ENCODE results near the gene IGSF21.
A peak's percentile ranks its signal among the peaks of the same experiment; 100 is the strongest.

The IGSF21 gene

DNA sequence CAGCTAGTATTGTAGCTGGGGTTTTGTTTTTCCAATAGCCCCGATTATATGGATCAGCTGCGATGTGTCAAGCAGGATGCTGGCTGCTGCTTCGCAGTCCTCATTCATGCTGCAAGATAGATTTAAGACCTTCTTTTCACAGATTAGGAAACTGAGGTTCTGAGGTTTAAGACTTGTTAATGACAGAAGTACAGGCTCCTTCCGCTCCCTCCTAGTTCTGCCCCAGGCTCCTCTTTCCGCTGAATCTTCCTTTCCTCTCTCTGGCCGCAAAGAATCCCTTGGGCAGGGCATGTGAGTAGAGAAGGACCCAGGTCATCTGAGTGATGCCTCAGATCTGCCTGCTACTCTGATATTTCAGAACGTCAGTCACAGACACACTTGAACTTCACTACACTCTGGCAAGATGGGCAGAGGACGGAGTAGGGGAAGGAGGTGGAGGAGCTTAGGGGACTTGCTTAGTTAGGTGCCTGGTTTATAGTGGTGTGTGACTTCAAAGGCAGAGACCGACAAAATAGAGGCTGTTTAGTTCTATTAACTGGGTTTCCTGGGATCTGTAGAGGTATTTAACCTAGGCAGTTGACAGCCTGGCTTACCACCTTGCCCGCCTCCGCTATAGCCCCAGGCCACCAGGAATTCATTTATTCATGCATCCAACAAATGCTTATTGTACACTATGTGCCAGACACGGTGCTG is 4.2 kb downstream of the IGSF21 start:
- no peak for DNase-seq
- intact Hi-C loops (cut with DNase I), result no loop called here

- DNase-seq, result no peak
- intact Hi-C loops (cut with DNase I), result no loop called here
Measured at GRCh38 chr1:18112611-18113010, 5.0 kb downstream of the IGSF21 start.

GRCh38 chr1:18114726-18115410 is 7.3 kb downstream of the IGSF21 start:
- intact Hi-C loops (cut with DNase I), result no loop called here

DNA sequence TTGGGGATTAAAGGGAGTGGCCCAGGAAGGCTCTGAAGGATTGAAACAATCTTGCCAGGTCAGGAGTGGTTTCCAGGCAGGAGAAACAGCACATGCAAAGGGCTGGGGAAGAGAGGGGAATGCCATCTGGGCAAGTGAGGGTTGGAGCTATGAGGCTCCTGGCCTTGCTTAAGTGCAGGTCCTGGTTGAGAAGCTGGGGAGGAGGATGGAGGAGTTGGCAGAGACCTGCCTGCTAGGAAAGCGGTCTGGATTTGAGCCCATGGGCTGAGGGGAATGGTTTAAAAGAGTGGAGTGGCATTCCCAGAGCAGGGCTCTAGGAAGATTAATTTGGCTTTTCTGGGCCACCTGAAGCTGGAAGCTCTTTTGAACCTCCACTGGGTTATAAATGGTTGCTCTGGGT is 9.2 kb downstream of the IGSF21 start:
- intact Hi-C loops (cut with DNase I), result no loop called here
- no peak for DNase-seq

More at GRCh38 chr1:18114726-18115410, 7.3 kb downstream of the IGSF21 start:
- DNase-seq, result no peak

GRCh38 chr1:18118078-18118477 is 10.5 kb downstream of the IGSF21 start:
- peak in 41 of 42 donors; percentile 16 to 84 (median 57) for DNase-seq
- intact Hi-C loops (cut with DNase I), result no loop called here

DNA sequence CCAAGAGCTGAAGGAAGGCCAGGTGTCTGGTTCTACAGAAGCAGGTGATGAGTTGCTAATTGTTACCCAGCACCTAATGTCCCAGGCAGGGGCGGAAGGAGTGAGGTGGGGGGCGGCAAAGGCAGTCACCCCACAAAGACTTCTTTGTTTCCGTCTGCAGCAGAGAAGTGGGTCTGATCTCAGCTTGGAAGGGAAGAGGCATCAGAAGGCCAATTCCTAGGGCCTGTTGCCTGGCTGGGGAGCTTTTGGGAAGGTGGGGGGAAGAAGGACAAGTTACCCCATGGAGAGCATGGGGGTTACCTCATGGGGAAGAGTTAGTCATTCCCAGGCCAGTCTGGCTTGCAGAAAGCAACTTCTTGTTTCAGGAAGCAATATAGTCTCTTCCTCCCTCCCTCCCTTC is 10.9 kb downstream of the IGSF21 start:
- peak in 8 of 42 donors; percentile 18 to 63 (median 38) for DNase-seq

DNA sequence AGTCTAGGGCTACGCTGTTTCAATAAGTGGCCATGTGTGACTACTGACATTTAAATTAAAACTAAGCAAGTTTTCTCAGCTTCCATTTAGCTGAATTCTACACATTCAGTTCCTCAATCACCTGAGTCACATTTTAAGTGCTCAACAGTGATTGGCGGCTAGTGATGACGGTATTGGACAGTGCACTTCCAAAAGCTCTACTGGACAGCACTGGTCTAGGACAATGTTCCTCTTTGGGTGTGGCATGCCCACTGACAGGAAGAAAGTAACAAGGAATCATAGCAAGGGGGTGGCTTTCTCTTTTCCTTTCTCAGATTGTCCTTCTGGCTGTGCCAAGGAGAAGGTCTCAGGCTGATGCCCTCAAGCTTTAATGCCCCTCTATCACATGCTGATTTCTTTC is 11.7 kb downstream of the IGSF21 start:
- intact Hi-C loops (cut with DNase I), result no loop called here
- no peak for DNase-seq

More for the DNA sequence above, 10.9 kb downstream of the IGSF21 start:
- intact Hi-C loops (cut with DNase I), result no loop called here

GRCh38 chr1:18119771-18120377 is 12.3 kb downstream of the IGSF21 start:
- DNase-seq, result no peak
- intact Hi-C loops (cut with DNase I), result no loop called here

DNA sequence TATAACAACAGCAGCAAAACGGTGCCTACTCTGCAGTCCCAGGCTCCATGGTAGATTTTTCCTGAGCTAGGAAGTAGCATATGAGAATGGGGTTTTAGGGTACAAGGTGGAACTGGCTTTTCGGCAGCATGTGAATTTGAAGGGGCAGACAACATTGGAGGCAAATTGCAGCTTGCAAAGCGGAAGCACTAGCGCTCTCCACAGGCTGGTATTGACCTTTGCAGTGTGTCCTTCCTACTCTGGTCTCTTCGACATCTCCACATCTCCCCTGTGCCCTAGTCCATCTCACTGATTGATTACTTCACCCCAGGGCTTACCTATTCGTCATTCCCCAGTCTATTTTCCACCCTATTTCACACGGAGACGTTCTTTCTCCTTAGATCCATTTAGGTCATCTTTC is 13.0 kb downstream of the IGSF21 start:
- DNase-seq, result no peak
- intact Hi-C loops (cut with DNase I), result no loop called here

GRCh38 chr1:18121072-18121820 is 13.6 kb downstream of the IGSF21 start:
- intact Hi-C loops (cut with DNase I), result no loop called here
- no peak for DNase-seq

- DNase-seq, result no peak
- intact Hi-C loops (cut with DNase I), result no loop called here
Measured at GRCh38 chr1:18123467-18123992, 15.9 kb downstream of the IGSF21 start.

DNA sequence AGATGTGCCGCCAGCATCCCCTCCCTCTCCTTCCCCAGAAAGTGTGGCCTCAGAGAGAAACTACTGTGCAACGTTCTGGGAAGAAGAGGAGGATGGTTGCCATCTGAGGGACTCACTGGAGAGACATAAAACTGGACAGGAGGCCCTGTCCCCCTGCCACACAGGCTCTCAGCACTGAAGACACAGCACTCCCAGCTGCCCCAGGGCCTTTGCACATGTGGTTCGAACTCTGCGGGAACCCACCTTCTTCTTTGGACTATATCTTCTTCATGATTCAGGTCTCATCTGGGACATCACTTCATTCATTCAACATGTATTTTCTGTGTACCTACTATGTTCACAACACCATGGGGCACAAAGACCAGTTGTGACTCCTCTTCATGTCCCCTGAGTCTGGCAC is 17.4 kb downstream of the IGSF21 start:
- intact Hi-C loops (cut with DNase I), result no loop called here
- no peak for DNase-seq

- intact Hi-C loops (cut with DNase I), result no loop called here
- DNase-seq, result no peak
Measured at GRCh38 chr1:18126616-18127015, 19.0 kb downstream of the IGSF21 start.

- intact Hi-C loops (cut with DNase I), result no loop called here
- DNase-seq, result no peak
Measured at GRCh38 chr1:18128298-18128697, 20.7 kb downstream of the IGSF21 start.

DNA sequence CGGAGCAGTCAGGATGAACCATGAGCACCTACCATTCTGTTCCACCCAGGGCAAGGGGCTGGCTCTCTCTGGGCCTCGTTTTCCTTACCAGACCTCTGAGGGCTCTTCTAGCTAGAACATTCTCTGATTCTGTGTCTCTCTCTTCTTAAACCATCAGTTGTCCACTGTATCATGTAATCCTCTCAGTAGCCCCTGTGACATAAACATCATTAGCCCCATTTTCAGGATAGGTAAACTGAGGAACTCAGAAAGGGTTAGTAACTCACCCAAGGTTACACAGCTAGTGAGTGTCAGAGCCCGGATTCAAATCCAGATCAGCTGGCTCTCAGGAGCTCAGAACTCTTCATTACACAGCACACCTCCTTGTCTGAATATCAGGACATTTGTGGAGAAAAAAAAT is 22.8 kb downstream of the IGSF21 start:
- intact Hi-C loops (cut with DNase I), result no loop called here
- DNase-seq, result no peak

- no peak for DNase-seq
- intact Hi-C loops (cut with DNase I), result no loop called here
Measured at GRCh38 chr1:18132022-18132710, 24.6 kb downstream of the IGSF21 start.

DNA sequence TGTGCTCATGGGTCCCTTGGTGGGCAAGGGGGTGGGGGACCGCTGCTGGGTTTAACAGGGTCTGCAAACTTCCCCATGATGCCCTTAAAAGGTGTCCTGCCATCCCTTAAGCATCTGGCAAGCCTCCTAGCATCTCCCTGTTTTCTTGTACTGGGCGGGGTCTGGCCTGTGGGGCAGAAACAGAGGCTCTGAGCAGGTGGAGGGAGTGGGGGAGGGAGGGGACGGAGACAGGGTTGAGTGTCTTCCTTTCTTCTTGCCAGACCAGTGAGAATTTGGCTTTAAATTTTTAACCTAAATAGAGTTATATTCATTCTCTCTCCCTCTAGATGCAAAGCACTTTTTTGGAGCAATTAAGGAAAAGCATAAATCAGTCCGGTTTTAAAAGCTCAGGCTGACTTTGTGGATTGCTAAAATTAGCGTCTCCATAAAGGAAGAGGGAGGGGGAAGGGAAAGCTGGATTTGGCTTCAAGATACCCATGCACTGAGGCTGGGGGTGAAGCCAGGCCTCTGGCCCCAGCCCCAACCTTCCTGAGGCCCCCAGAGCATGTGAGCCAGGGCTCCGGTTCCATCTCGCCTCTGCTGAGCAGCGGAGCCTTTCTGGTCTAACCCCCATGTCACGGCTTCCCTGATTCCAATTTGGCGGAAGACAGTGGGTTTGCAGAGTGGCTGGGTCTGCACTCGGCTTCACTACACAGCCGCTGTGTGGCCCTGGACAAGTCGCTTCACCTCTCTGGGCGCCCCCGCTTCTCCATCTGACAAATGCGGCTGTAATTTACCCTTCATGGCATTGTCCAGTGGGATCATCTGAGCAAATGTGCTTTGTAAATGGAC is 25.3 kb downstream of the IGSF21 start:
- no peak for DNase-seq
- intact Hi-C loops (cut with DNase I), result no loop called here

Measured in head of caudate nucleus (tissue), 42 donors.